HCT116 (cell line): ENCODE results near the gene PPFIA2.

Experiments
- CEBPB ChIP-seq: IDR thresholded peaks from 2 replicates; pipeline ENCODE4 v1.6.1; 2012; ENCODE audit warnings: low read depth
- EZH2 ChIP-seq: fragments of 200-600 bp; sonication (generic); IDR thresholded peaks from 2 replicates; pipeline ENCODE4 v1.6.1; 2017; ENCODE audit warnings: antibody characterized with exemption, mixed run types
- JUND ChIP-seq: IDR thresholded peaks from 2 replicates; pipeline ENCODE4 v1.6.1; 2012
- POLR2A ChIP-seq: IDR thresholded peaks from 2 replicates; pipeline ENCODE4 v1.7.0; 2011; ENCODE audit warnings: borderline replicate concordance; ENCODE audit not compliant: insufficient read depth, insufficient read length; ENCODE audit errors: extremely low read depth
- POLR2AphosphoS5 ChIP-seq: IDR thresholded peaks from 2 replicates; pipeline ENCODE4 v1.6.1; 2011; ENCODE audit warnings: mild to moderate bottlenecking, low read depth, low read length, moderate library complexity
- SRF ChIP-seq: IDR thresholded peaks from 2 replicates; pipeline ENCODE4 v1.6.1; 2012; ENCODE audit warnings: low read depth
- TCF7L2 ChIP-seq: IDR thresholded peaks from 2 replicates; pipeline ENCODE4 v1.7.0; 2011; ENCODE audit warnings: borderline replicate concordance, inconsistent platforms; ENCODE audit not compliant: insufficient read depth, insufficient read length; ENCODE audit errors: extremely low read depth
- YY1 ChIP-seq: IDR thresholded peaks from 2 replicates; pipeline ENCODE4 v1.6.1; 2011; ENCODE audit warnings: low read length, low read depth, moderate library complexity, mild to moderate bottlenecking; ENCODE audit not compliant: insufficient replicate concordance; ENCODE audit errors: extremely low read depth
- ZNF274 ChIP-seq: fragments of 200-500 bp; sonication (Bioruptor generic); IDR thresholded peaks from 2 replicates; pipeline ENCODE4 v1.6.1; 2014; ENCODE audit warnings: mild to moderate bottlenecking, low read depth, low read length, inconsistent platforms
- TF ChIP-seq, protein P1 (sequence below), 3 experiments: fragments of 200-600 bp in 1 of 3; sonication (generic) in 1 of 3; IDR thresholded peaks in 2 of 3; conservative IDR thresholded peaks in 1 of 3; 2 replicates each; pipeline ENCODE4 v1.5.1; 2012 to 2017; ENCODE audit warnings: low read depth in 2 of 3, low read length in 2 of 3, antibody characterized with exemption in 1 of 3, borderline replicate concordance in 1 of 3, control low read depth in 1 of 3, mild to moderate bottlenecking in 1 of 3, mixed read lengths in 1 of 3, mixed run types in 1 of 3, moderate library complexity in 1 of 3; ENCODE audit not compliant: insufficient read depth in 1 of 3
- TF ChIP-seq, protein P2 (sequence below): IDR thresholded peaks from 2 replicates; pipeline ENCODE4 v1.6.1; 2012; ENCODE audit warnings: low read depth
- TF ChIP-seq, protein P3 (sequence below): IDR thresholded peaks from 2 replicates; pipeline ENCODE4 v1.6.1; 2012
- TF ChIP-seq, protein P4 (sequence below): IDR thresholded peaks from 2 replicates; pipeline ENCODE4 v1.6.1; 2012

DNA sequence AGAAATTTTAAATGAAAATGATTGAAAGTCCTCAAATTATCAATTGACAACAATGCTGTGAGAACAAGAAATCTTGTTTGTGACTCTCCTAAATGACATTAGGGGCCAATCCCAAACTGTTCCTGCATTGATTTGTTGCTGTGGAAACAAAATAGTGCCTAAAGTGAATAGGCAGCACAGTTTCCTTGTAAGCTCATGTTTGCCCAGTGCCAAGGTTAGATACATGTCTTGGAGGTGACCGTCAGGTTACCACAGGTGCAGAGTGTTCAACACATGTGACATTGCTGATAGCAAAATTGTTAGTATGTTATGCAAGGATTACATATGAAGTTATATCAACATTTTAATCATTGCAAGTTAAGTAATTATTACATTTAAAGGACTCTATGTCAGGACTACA is 388.7 kb downstream of the PPFIA2 start:
- TF ChIP-seq, protein P1, sequence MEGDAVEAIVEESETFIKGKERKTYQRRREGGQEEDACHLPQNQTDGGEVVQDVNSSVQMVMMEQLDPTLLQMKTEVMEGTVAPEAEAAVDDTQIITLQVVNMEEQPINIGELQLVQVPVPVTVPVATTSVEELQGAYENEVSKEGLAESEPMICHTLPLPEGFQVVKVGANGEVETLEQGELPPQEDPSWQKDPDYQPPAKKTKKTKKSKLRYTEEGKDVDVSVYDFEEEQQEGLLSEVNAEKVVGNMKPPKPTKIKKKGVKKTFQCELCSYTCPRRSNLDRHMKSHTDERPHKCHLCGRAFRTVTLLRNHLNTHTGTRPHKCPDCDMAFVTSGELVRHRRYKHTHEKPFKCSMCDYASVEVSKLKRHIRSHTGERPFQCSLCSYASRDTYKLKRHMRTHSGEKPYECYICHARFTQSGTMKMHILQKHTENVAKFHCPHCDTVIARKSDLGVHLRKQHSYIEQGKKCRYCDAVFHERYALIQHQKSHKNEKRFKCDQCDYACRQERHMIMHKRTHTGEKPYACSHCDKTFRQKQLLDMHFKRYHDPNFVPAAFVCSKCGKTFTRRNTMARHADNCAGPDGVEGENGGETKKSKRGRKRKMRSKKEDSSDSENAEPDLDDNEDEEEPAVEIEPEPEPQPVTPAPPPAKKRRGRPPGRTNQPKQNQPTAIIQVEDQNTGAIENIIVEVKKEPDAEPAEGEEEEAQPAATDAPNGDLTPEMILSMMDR (IDR thresholded peaks at IDR 0.05 in 2 of 3, conservative IDR thresholded peaks at IDR 0.05 in 1 of 3; ENCODE audit: borderline replicate concordance in 1 of 3, insufficient read depth in 1 of 3, low read depth in 2 of 3, low read length in 2 of 3), result no peak
- TF ChIP-seq SRF (no peak), TCF7L2 (no peak), POLR2A (no peak), EZH2 (no peak), POLR2AphosphoS5 (no peak), ZNF274 (no peak), JUND (no peak), CEBPB (no peak), YY1 (no peak)
- TF ChIP-seq, protein P2, sequence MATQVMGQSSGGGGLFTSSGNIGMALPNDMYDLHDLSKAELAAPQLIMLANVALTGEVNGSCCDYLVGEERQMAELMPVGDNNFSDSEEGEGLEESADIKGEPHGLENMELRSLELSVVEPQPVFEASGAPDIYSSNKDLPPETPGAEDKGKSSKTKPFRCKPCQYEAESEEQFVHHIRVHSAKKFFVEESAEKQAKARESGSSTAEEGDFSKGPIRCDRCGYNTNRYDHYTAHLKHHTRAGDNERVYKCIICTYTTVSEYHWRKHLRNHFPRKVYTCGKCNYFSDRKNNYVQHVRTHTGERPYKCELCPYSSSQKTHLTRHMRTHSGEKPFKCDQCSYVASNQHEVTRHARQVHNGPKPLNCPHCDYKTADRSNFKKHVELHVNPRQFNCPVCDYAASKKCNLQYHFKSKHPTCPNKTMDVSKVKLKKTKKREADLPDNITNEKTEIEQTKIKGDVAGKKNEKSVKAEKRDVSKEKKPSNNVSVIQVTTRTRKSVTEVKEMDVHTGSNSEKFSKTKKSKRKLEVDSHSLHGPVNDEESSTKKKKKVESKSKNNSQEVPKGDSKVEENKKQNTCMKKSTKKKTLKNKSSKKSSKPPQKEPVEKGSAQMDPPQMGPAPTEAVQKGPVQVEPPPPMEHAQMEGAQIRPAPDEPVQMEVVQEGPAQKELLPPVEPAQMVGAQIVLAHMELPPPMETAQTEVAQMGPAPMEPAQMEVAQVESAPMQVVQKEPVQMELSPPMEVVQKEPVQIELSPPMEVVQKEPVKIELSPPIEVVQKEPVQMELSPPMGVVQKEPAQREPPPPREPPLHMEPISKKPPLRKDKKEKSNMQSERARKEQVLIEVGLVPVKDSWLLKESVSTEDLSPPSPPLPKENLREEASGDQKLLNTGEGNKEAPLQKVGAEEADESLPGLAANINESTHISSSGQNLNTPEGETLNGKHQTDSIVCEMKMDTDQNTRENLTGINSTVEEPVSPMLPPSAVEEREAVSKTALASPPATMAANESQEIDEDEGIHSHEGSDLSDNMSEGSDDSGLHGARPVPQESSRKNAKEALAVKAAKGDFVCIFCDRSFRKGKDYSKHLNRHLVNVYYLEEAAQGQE, result no peak
- TF ChIP-seq, protein P3, sequence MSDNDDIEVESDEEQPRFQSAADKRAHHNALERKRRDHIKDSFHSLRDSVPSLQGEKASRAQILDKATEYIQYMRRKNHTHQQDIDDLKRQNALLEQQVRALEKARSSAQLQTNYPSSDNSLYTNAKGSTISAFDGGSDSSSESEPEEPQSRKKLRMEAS, result no peak
- TF ChIP-seq, protein P4, sequence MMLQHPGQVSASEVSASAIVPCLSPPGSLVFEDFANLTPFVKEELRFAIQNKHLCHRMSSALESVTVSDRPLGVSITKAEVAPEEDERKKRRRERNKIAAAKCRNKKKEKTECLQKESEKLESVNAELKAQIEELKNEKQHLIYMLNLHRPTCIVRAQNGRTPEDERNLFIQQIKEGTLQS, result no peak
